H1 (cell line): ENCODE data around the gene LRRC3B. TPM values are rescaled to one million over a fixed set of nuclear protein-coding genes. Genes with fewer than 3 reads are reported as not detected.

Experiments used
- CTCF ChIA-PET: fragments of 300-600 bp; sonication (Branson Sonifier 250); formaldehyde crosslinking; loops from one replicate; lab custom pipeline; 2021; ENCODE audit not compliant: partially characterized antibody; lab: Charles Lee
- POLR2A ChIA-PET: fragments of 300-600 bp; sonication (Branson Sonifier 250); formaldehyde crosslinking; loops from one replicate; lab custom pipeline; 2021; ENCODE audit warnings: inconsistent platforms; ENCODE audit not compliant: partially characterized antibody; lab: Charles Lee
- DNase-seq, 2 experiments: peaks; one replicate each; pipeline versions ENCODE4 v3.0.0 to v3.0.0-alpha.2; 2010 to 2022; ENCODE audit warnings: low spot score in 2 of 2, low read depth in 1 of 2, mixed read lengths in 1 of 2
- FAIRE-seq: peaks from 2 replicates; lab custom pipeline; 2011; peaks lifted over from hg19 to GRCh38; lab: Jason Lieb, UNC
- H2AFZ ChIP-seq: 2 replicates; pipeline ENCODE4 v1.8.1; 2012; ENCODE audit warnings: low read length, inconsistent platforms
- H2AK5ac ChIP-seq: 2 replicates; pipeline ENCODE4 v1.6.1; 2013; ENCODE audit warnings: low read depth, low read length
- H2BK120ac ChIP-seq: replicated peaks from 2 replicates; pipeline ENCODE3; 2013; ENCODE audit warnings: low read depth, low read length, inconsistent platforms
- H2BK12ac ChIP-seq: 2 replicates; pipeline ENCODE4 v1.6.1; 2013; ENCODE audit warnings: low read depth, low read length
- H2BK15ac ChIP-seq: 2 replicates; pipeline ENCODE4 v1.6.1; 2013; ENCODE audit warnings: low read length
- H2BK20ac ChIP-seq: 2 replicates; pipeline ENCODE4 v1.6.1; 2013; ENCODE audit warnings: low read length
- H2BK5ac ChIP-seq: 2 replicates; pipeline ENCODE4 v1.6.1; 2013; ENCODE audit warnings: low read depth, low read length
- H3K14ac ChIP-seq: 2 replicates; pipeline ENCODE4 v1.6.1; 2013; ENCODE audit warnings: inconsistent platforms; ENCODE audit not compliant: insufficient read length
- H3K18ac ChIP-seq: 2 replicates; pipeline ENCODE4 v1.6.1; 2013; ENCODE audit warnings: low read length; ENCODE audit errors: extremely low read depth
- H3K23ac ChIP-seq: 2 replicates; pipeline ENCODE4 v1.6.1; 2013; ENCODE audit warnings: inconsistent platforms; ENCODE audit not compliant: insufficient read length
- H3K23me2 ChIP-seq: 2 replicates; pipeline ENCODE4 v1.6.1; 2013; ENCODE audit warnings: low read depth, low read length
- H3K27ac ChIP-seq: 2 replicates; pipeline ENCODE4 v1.6.1; 2011; ENCODE audit warnings: low read depth, low read length, inconsistent platforms
- H3K27me3 ChIP-seq, 4 experiments: replicated peaks in 1 of 4; 1 replicate in 1 of 4; 2 replicates in 3 of 4; pipeline versions ENCODE4 v1.6.1 to v1.8.1; 2011 to 2013; ENCODE audit warnings: low read length in 3 of 4, mild to moderate bottlenecking in 3 of 4, inconsistent platforms in 2 of 4, mixed read lengths in 2 of 4, moderate library complexity in 1 of 4; ENCODE audit not compliant: control insufficient read depth in 3 of 4, insufficient read depth in 3 of 4; ENCODE audit errors: extremely low read depth in 1 of 4
- H3K36me3 ChIP-seq, 4 experiments: 2 replicates each; pipeline versions ENCODE4 v1.6.1 to v1.8.1; 2011 to 2013; ENCODE audit warnings: mild to moderate bottlenecking in 4 of 4, low read length in 3 of 4, moderate library complexity in 2 of 4, control low read depth in 1 of 4, inconsistent platforms in 1 of 4; ENCODE audit not compliant: insufficient read depth in 4 of 4, control insufficient read depth in 2 of 4
- H3K4ac ChIP-seq: replicated peaks from 2 replicates; pipeline ENCODE3; 2013; ENCODE audit warnings: low read length, low read depth, mixed read lengths, inconsistent platforms; ENCODE audit not compliant: insufficient read length
- H3K4me1 ChIP-seq, 4 experiments: replicated peaks in 1 of 4; 1 replicate in 1 of 4; 2 replicates in 3 of 4; pipeline versions ENCODE4 v1.6.1 to v1.8.1; 2011 to 2013; ENCODE audit warnings: low read length in 3 of 4, inconsistent platforms in 2 of 4, mixed read lengths in 1 of 4; ENCODE audit not compliant: insufficient read depth in 4 of 4, control insufficient read depth in 3 of 4
- H3K4me2 ChIP-seq, 2 experiments: 2 replicates each; pipeline versions ENCODE4 v1.6.1 to v1.8.1; 2011 to 2013; ENCODE audit warnings: low read depth in 2 of 2, low read length in 2 of 2, control low read depth in 1 of 2, inconsistent platforms in 1 of 2, mild to moderate bottlenecking in 1 of 2; ENCODE audit not compliant: insufficient read depth in 1 of 2
- H3K4me3 ChIP-seq, 4 experiments: fragments of 200-600, 300-600 bp in 1 of 4; sonication (generic), shearing (Covaris generic), sonication (Bioruptor Twin) in 1 of 4; 2 replicates each; pipeline versions ENCODE4 v1.5.1 to v1.8.1; 2011 to 2016; ENCODE audit warnings: low read length in 4 of 4, low read depth in 3 of 4, control low read depth in 2 of 4, inconsistent platforms in 2 of 4, mild to moderate bottlenecking in 2 of 4, mixed read lengths in 1 of 4, moderate library complexity in 1 of 4; ENCODE audit not compliant: insufficient read depth in 2 of 4; ENCODE audit errors: extremely low read depth in 1 of 4
- H3K56ac ChIP-seq: replicated peaks from 2 replicates; pipeline ENCODE3; 2013; ENCODE audit warnings: low read depth, mild to moderate bottlenecking, mixed read lengths, low read length, inconsistent platforms; ENCODE audit not compliant: insufficient read length
- H3K79me1 ChIP-seq: 2 replicates; pipeline ENCODE4 v1.6.1; 2013; ENCODE audit warnings: low read depth, low read length, control low read depth
- H3K79me2 ChIP-seq, 2 experiments: 2 replicates each; pipeline versions ENCODE4 v1.6.1 to v1.8.1; 2012 to 2013; ENCODE audit warnings: low read length in 2 of 2, mild to moderate bottlenecking in 2 of 2, inconsistent platforms in 1 of 2; ENCODE audit not compliant: insufficient read depth in 2 of 2, control insufficient read depth in 1 of 2
- H3K9ac ChIP-seq, 4 experiments: replicated peaks in 1 of 4; 1 replicate in 1 of 4; 2 replicates in 3 of 4; pipeline versions ENCODE4 v1.6.1 to v1.8.1; 2011 to 2013; ENCODE audit warnings: low read depth in 3 of 4, low read length in 3 of 4, control low read depth in 2 of 4, mild to moderate bottlenecking in 2 of 4, moderate library complexity in 2 of 4, inconsistent platforms in 1 of 4; ENCODE audit errors: extremely low read depth in 1 of 4
- H3K9me3 ChIP-seq, 2 experiments: 2 replicates each; pipeline versions ENCODE4 v1.6.1 to v1.8.1; 2012 to 2013; ENCODE audit warnings: mild to moderate bottlenecking in 2 of 2, moderate library complexity in 2 of 2, control low read depth in 1 of 2, inconsistent platforms in 1 of 2, low read depth in 1 of 2, low read length in 1 of 2, mixed read lengths in 1 of 2; ENCODE audit not compliant: insufficient read depth in 2 of 2
- H4K20me1 ChIP-seq, 2 experiments: replicated peaks in 1 of 2; 2 replicates each; pipeline versions ENCODE3 to v1.8.1; 2011 to 2013; ENCODE audit warnings: inconsistent platforms in 2 of 2, low read length in 2 of 2, mild to moderate bottlenecking in 1 of 2; ENCODE audit not compliant: insufficient read depth in 2 of 2, control insufficient read depth in 1 of 2
- H4K5ac ChIP-seq: 2 replicates; pipeline ENCODE4 v1.6.1; 2013; ENCODE audit warnings: low read length, low read depth, mixed read lengths, inconsistent platforms; ENCODE audit not compliant: insufficient read length
- H4K8ac ChIP-seq: 2 replicates; pipeline ENCODE4 v1.8.0; 2013; ENCODE audit warnings: mild to moderate bottlenecking, moderate library complexity, low read length, inconsistent platforms; ENCODE audit not compliant: insufficient read depth; ENCODE audit errors: extremely low read depth
- H4K91ac ChIP-seq: replicated peaks from 2 replicates; pipeline ENCODE3; 2013; ENCODE audit warnings: low read length, mixed read lengths, inconsistent platforms; ENCODE audit not compliant: insufficient read length
- BACH1 ChIP-seq: IDR thresholded peaks from 2 replicates; pipeline ENCODE4 v1.6.1; 2012; ENCODE audit warnings: low read length, improper control_type of control experiment
- CTBP2 ChIP-seq: IDR thresholded peaks from 2 replicates; pipeline ENCODE4 v1.7.0; 2011; ENCODE audit warnings: borderline replicate concordance, mild to moderate bottlenecking, moderate library complexity, mixed read lengths, low read length; ENCODE audit not compliant: insufficient read depth, insufficient read length
- GTF2F1 ChIP-seq: IDR thresholded peaks from 2 replicates; pipeline ENCODE4 v1.6.1; 2012; ENCODE audit warnings: low read depth, low read length, improper control_type of control experiment, borderline replicate concordance
- KDM5A ChIP-seq: fragments of 200-600 bp; IDR thresholded peaks from 2 replicates; pipeline ENCODE4 v1.7.1; 2012; ENCODE audit warnings: mild to moderate bottlenecking, low read length, inconsistent platforms, mixed read lengths
- NRF1 ChIP-seq: IDR thresholded peaks from 2 replicates; pipeline ENCODE4 v1.6.1; 2011; ENCODE audit warnings: mild to moderate bottlenecking, low read depth, low read length, improper control_type of control experiment
- RFX5 ChIP-seq: IDR thresholded peaks from 2 replicates; pipeline ENCODE4 v1.6.1; 2011; ENCODE audit warnings: low read depth, low read length, improper control_type of control experiment, borderline replicate concordance
- SIN3A ChIP-seq, 2 experiments: IDR thresholded peaks in 1 of 2; conservative IDR thresholded peaks in 1 of 2; 2 replicates each; pipeline ENCODE4 v1.6.1; 2011 to 2012; ENCODE audit warnings: low read length in 2 of 2, improper control_type of control experiment in 1 of 2, low read depth in 1 of 2, mild to moderate bottlenecking in 1 of 2
- SP1 ChIP-seq: IDR thresholded peaks from 2 replicates; pipeline ENCODE4 v1.6.1; 2011; ENCODE audit warnings: low read depth, low read length
- SRF ChIP-seq: IDR thresholded peaks from 2 replicates; pipeline ENCODE4 v1.6.1; 2011; ENCODE audit warnings: mild to moderate bottlenecking, low read depth, low read length, moderate library complexity
- TCF12 ChIP-seq: IDR thresholded peaks from 2 replicates; pipeline ENCODE4 v1.6.1; 2011; ENCODE audit warnings: low read depth, mild to moderate bottlenecking, low read length
- WGBS, 2 experiments: shearing (Covaris generic) in 1 of 2; methylation state at CpG; one replicate each; pipeline versions ENCODE4 v1.1.6 to v1.1.7; 2013 to 2015; ENCODE audit warnings: low lambda C conversion rate in 2 of 2, mixed read lengths in 2 of 2, inconsistent platforms in 1 of 2, low coverage in 1 of 2, missing lambda C conversion rate in 1 of 2; ENCODE audit not compliant: insufficient replicate concordance in 2 of 2, insufficient coverage in 1 of 2, insufficient read length in 1 of 2; ENCODE audit errors: extremely low coverage in 1 of 2, missing lambda C conversion rate in 1 of 2; 5-methylcytosine and 5-hydroxymethylcytosine counted together
- polyA plus RNA-seq, 7 experiments: library from polyadenylated mRNA; depleted of rRNA in 3 of 7; stranded (reverse) in 5 of 7; unstranded in 2 of 7; fragments of >200 nt in 5 of 7; fragments of 200-250 nt in 2 of 7; gene quantifications; 1 replicate in 5 of 7; 2 replicates in 1 of 7; 4 replicates in 1 of 7; pipeline versions ENCODE4 v1.2.1 to v1.2.3, GENCODE V29; 2011 to 2013; ENCODE audit warnings: missing spikeins in 2 of 7, mixed read lengths in 2 of 7
- total RNA-seq: library from RNA; stranded (reverse); fragmentation: NEBNext Ultra II Directional; extraction: Animal tissue kit (Norgen Biotek cat#: 25700); gene quantifications from 2 replicates; pipeline ENCODE4 v1.2.1, GENCODE V29; 2021
- TF ChIP-seq, protein P1 (sequence below): IDR thresholded peaks from 2 replicates; pipeline ENCODE4 v1.6.1; 2011; ENCODE audit warnings: low read depth, mild to moderate bottlenecking, low read length; ENCODE audit not compliant: insufficient read depth

The LRRC3B gene
- total and polyA plus RNA-seq, 2 of the 8 experiments (the other 6 are each of a cell fraction or from before 2014, with no cell fraction given): 1.6 to 3.1 TPM

DNA sequence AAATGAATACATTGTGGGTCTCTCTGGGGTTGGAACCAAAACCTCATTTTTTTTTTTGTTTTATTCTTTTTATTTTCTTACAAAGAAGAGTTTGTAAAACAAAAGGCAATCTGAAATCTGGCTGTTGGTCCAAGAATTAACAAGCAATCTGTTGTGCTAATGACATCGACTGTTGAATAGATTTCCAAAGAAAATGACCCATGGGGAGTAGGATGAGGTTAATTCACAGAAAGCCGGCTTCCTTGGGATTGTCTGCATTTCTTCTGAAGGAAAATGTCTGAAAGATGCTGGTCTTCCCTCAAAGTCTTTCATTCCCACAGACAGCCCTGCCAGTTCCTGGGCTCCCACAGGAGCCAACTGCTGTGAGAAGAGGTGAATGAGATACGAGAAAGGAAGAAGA, 92.9 kb downstream of the LRRC3B start:
- H3K79me2 ChIP-seq: no peaks in the 10 kb centered on the region
- no peak overlapping the region for H3K4me2 ChIP-seq
- FAIRE-seq (no peak), DNase-seq (no peak)
- H3K27me3 ChIP-seq: no peaks in the 10 kb centered on the region
- H3K27ac ChIP-seq: no peak overlapping the region
- H3K23ac ChIP-seq: no peak overlapping the region
- WGBS, 2 experiments: 89% methylated on average over 3 of the region's 3 CpGs; no CpG with 5 or more reads in 1 of the 2 experiments
- ChIA-PET CTCF (interaction anchor here (0.6 to 1.2 kb wide), 2 partner anchors 243 to 1067 kb away, joined by 3 read pairs; no protein-coding TSS in a partner anchor), POLR2A (no interaction called here)
- no peak overlapping the region for H2AK5ac ChIP-seq
- peaks cover 0 to 6% (median 0%) of the 10 kb centered on the region in 4 experiments; a peak in 2 of 7 replicates for H3K4me1 ChIP-seq
- no peak overlapping the region for H2BK120ac ChIP-seq
- no peaks in the 10 kb centered on the region for H3K23me2 ChIP-seq
- no peak overlapping the region for H3K4ac ChIP-seq
- H3K56ac ChIP-seq: no peak overlapping the region
- H3K9ac ChIP-seq: no peak overlapping the region
- H2AFZ ChIP-seq: no peak overlapping the region
- H3K79me1 ChIP-seq: no peaks in the 10 kb centered on the region
- no peaks in the 10 kb centered on the region for H4K20me1 ChIP-seq
- no peak overlapping the region for H3K18ac ChIP-seq
- H2BK5ac ChIP-seq: no peak overlapping the region
- no peaks in the 10 kb centered on the region; a peak in 1 of 4 replicates for H3K9me3 ChIP-seq
- no peak overlapping the region for H2BK15ac ChIP-seq
- H2BK20ac ChIP-seq: no peak overlapping the region
- H4K5ac ChIP-seq: no peak overlapping the region
- H4K8ac ChIP-seq: no peak overlapping the region
- H3K14ac ChIP-seq: no peak overlapping the region
- no peak overlapping the region for H2BK12ac ChIP-seq
- no peak overlapping the region for H4K91ac ChIP-seq
- H3K4me3 ChIP-seq: no peak overlapping the region
- no peaks in the 10 kb centered on the region for H3K36me3 ChIP-seq
- TF ChIP-seq RFX5 (no peak), SRF (no peak), TCF12 (no peak), BACH1 (no peak), KDM5A (no peak), SIN3A (conservative IDR thresholded peaks at IDR 0.05 in 1 of 2, IDR thresholded peaks at IDR 0.05 in 1 of 2; ENCODE audit: low read depth in 1 of 2, low read length in 2 of 2) (no peak), NRF1 (no peak), GTF2F1 (no peak), SP1 (no peak), CTBP2 (no peak)
- TF ChIP-seq, protein P1, sequence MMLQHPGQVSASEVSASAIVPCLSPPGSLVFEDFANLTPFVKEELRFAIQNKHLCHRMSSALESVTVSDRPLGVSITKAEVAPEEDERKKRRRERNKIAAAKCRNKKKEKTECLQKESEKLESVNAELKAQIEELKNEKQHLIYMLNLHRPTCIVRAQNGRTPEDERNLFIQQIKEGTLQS: no peak
